A673 (cell line): Measurements from ENCODE around the gene XYLT2. TPM values are rescaled to one million over a fixed set of nuclear protein-coding genes. Genes with fewer than 3 reads are reported as not detected.

Source experiments
- BruUV-seq: library from RNA; stranded (reverse); fragments of 400-500 nt; replicated peaks from 2 replicates; lab custom pipeline; 2021; lab: Mats Ljungman, UMichigan
- CTCF ChIA-PET: fragments of 300-600 bp; sonication (Branson Sonifier 250); formaldehyde crosslinking; loops from one replicate; lab custom pipeline; 2022; ENCODE audit warnings: antibody characterized with exemption; lab: Charles Lee
- POLR2A ChIA-PET: fragments of 300-600 bp; sonication (Branson Sonifier 250); formaldehyde crosslinking; loops from one replicate; lab custom pipeline; 2022; ENCODE audit warnings: antibody characterized with exemption; ENCODE audit not compliant: low non-redundant PET; lab: Charles Lee
- DNase-seq: peaks from one replicate; pipeline ENCODE4 v3.0.0-alpha.2; 2015; ENCODE audit warnings: low spot score
- H3K27ac ChIP-seq: fragments of 200-600 bp; sonication (generic); 2 replicates; pipeline ENCODE4 v1.5.1; 2016; ENCODE audit warnings: mixed run types, low read depth, mild to moderate bottlenecking, mixed read lengths, antibody characterized with exemption, low read length; ENCODE audit not compliant: poor library complexity, severe bottlenecking
- H3K27me3 ChIP-seq: fragments of 200-600 bp; sonication (generic); replicated peaks from 2 replicates; pipeline ENCODE4 v1.6.1; 2017; ENCODE audit warnings: mixed run types, low read depth, mild to moderate bottlenecking, mixed read lengths, antibody characterized with exemption, low read length; ENCODE audit not compliant: insufficient read depth, poor library complexity
- H3K36me3 ChIP-seq: fragments of 200-600 bp; sonication (generic); 2 replicates; pipeline ENCODE4 v1.6.1; 2016; ENCODE audit warnings: mixed run types, mild to moderate bottlenecking, mixed read lengths, antibody characterized with exemption, low read length; ENCODE audit not compliant: insufficient read depth, poor library complexity, severe bottlenecking
- H3K4me1 ChIP-seq: fragments of 200-600 bp; sonication (generic); 2 replicates; pipeline ENCODE4 v1.6.1; 2017; ENCODE audit warnings: mixed run types, mild to moderate bottlenecking, mixed read lengths, antibody characterized with exemption, low read length; ENCODE audit not compliant: insufficient read depth, poor library complexity, severe bottlenecking
- H3K4me3 ChIP-seq: fragments of 200-600 bp; sonication (generic); 2 replicates; pipeline ENCODE4 v1.5.1; 2016; ENCODE audit warnings: low read depth, mixed run types, mild to moderate bottlenecking, mixed read lengths, low read length; ENCODE audit not compliant: poor library complexity, severe bottlenecking
- H3K9me3 ChIP-seq: fragments of 200-600 bp; sonication (generic); 2 replicates; pipeline ENCODE4 v1.6.1; 2016; ENCODE audit warnings: mixed run types, low read depth, mild to moderate bottlenecking, mixed read lengths, antibody characterized with exemption, low read length; ENCODE audit not compliant: poor library complexity, severe bottlenecking
- EZH2 ChIP-seq: fragments of 200-600 bp; sonication (generic); IDR thresholded peaks from 2 replicates; pipeline ENCODE4 v1.6.1; 2017; ENCODE audit warnings: borderline replicate concordance, low read depth, mild to moderate bottlenecking, mixed read lengths, antibody characterized with exemption, low read length; ENCODE audit not compliant: poor library complexity, severe bottlenecking
- intact Hi-C: fragments of 100-400 bp; cut with micrococcal nuclease; formaldehyde crosslinking; loops from one replicate; pipeline ENCODE4 v1.10.0; 2022; ENCODE audit not compliant: unreplicated experiment
- total RNA-seq: library from RNA; stranded (reverse); gene quantifications from 2 replicates; pipeline ENCODE4 v1.2.3, GENCODE V29; 2021
- TF ChIP-seq, protein P1 (sequence below): fragments of 300-800, 200-600 bp; sonication (generic); conservative IDR thresholded peaks from 2 replicates; pipeline ENCODE4 v1.5.1; 2017; ENCODE audit warnings: low read depth, mild to moderate bottlenecking, antibody characterized with exemption, low read length, moderate library complexity, mixed read lengths

XYLT2 gene
- total RNA-seq, 1 experiment from 2014 or later: 15.8 TPM

GRCh38 chr17:50328363-50329325 lies 17.3 kb upstream of the XYLT2 start:
- no peaks in the 10 kb centered on the region for H3K9me3 ChIP-seq
- no peak for DNase-seq
- POLR2A ChIA-PET: no interaction called here
- no peaks in the 10 kb centered on the region for H3K27me3 ChIP-seq
- H3K27ac ChIP-seq: no peak overlapping the region
- no TSS peak for BruUV-seq
- H3K36me3 ChIP-seq: no peaks in the 10 kb centered on the region
- H3K4me1 ChIP-seq: peaks cover 8% of the 10 kb centered on the region
- intact Hi-C loops: no loop called here
- no peak overlapping the region for H3K4me3 ChIP-seq
- CTCF ChIA-PET: no interaction called here
- TF ChIP-seq, protein P1, sequence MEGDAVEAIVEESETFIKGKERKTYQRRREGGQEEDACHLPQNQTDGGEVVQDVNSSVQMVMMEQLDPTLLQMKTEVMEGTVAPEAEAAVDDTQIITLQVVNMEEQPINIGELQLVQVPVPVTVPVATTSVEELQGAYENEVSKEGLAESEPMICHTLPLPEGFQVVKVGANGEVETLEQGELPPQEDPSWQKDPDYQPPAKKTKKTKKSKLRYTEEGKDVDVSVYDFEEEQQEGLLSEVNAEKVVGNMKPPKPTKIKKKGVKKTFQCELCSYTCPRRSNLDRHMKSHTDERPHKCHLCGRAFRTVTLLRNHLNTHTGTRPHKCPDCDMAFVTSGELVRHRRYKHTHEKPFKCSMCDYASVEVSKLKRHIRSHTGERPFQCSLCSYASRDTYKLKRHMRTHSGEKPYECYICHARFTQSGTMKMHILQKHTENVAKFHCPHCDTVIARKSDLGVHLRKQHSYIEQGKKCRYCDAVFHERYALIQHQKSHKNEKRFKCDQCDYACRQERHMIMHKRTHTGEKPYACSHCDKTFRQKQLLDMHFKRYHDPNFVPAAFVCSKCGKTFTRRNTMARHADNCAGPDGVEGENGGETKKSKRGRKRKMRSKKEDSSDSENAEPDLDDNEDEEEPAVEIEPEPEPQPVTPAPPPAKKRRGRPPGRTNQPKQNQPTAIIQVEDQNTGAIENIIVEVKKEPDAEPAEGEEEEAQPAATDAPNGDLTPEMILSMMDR: no peak
- no peak for TF ChIP-seq EZH2

DNA sequence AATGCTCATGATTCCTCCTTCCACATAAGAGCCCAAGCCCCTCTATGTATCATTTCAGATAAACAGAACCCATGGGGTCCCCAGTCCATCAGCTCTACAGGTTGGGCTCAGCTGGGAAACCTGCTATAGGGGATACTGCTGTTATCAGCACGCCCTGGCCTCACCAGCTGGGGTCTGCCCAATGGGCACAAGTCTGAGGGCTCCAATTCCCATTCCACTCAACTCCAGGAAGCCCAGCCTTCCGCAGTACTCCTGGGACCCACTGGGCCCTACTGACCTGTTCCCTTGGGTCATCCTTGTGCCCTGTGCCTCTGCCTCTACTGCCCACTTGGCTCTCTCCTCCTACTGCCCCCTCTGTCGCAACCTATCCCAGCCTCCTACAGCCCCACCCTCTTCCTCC lies 16.2 kb upstream of the XYLT2 start:
- ChIA-PET POLR2A (no interaction called here), CTCF (no interaction called here)
- H3K4me3 ChIP-seq: no peak overlapping the region
- no peaks in the 10 kb centered on the region for H3K9me3 ChIP-seq
- TF ChIP-seq, protein P1: no peak
- TF ChIP-seq EZH2: no peak
- peaks cover 8% of the 10 kb centered on the region for H3K4me1 ChIP-seq
- H3K36me3 ChIP-seq: no peaks in the 10 kb centered on the region
- H3K27ac ChIP-seq: no peak overlapping the region
- no TSS peak for BruUV-seq
- intact Hi-C loops: no loop called here
- DNase-seq: no peak
- H3K27me3 ChIP-seq: no peaks in the 10 kb centered on the region

- ChIA-PET CTCF (no interaction called here), POLR2A (no interaction called here)
- Histone ChIP-seq H3K9me3 (no peaks in the 10 kb centered on the region), H3K27ac (no peak overlapping the region), H3K36me3 (no peaks in the 10 kb centered on the region), H3K4me3 (no peak overlapping the region), H3K27me3 (no peaks in the 10 kb centered on the region), H3K4me1 (peaks cover 8% of the 10 kb centered on the region)
- TF ChIP-seq, protein P1: no peak
- no peak for TF ChIP-seq EZH2
- intact Hi-C loops: no loop called here
- DNase-seq: no peak
- BruUV-seq: no TSS peak
Measured at GRCh38 chr17:50330151-50330775, 15.7 kb upstream of the XYLT2 start.
